H9 (cell line): ENCODE measurements around the gene CSAG3. TPM values are rescaled to one million over a fixed set of nuclear protein-coding genes. Genes with fewer than 3 reads are reported as not detected.

Experiments used
- DNase-seq: peaks from one replicate; pipeline ENCODE4 v3.0.0-alpha.2; 2017
- H2AFZ ChIP-seq: one replicate; pipeline ENCODE4 v1.6.1; 2013; ENCODE audit warnings: mild to moderate bottlenecking, low read length, control low read depth, moderate library complexity
- H2AK5ac ChIP-seq: 2 replicates; pipeline ENCODE4 v1.6.1; 2013; ENCODE audit warnings: low read length, control low read depth, mixed read lengths; ENCODE audit not compliant: insufficient read length
- H2BK120ac ChIP-seq: one replicate; pipeline ENCODE4 v1.6.1; 2013; ENCODE audit warnings: low read depth, mild to moderate bottlenecking, low read length, control low read depth, inconsistent platforms; ENCODE audit not compliant: poor library complexity, severe bottlenecking
- H2BK12ac ChIP-seq: 2 replicates; pipeline ENCODE4 v1.6.1; 2013; ENCODE audit warnings: low read length, control low read depth, mixed read lengths, low read depth; ENCODE audit not compliant: insufficient read length
- H2BK15ac ChIP-seq: 2 replicates; pipeline ENCODE4 v1.6.1; 2013; ENCODE audit warnings: low read depth, low read length, control low read depth
- H2BK20ac ChIP-seq: one replicate; pipeline ENCODE4 v1.6.1; 2013; ENCODE audit warnings: low read depth, mild to moderate bottlenecking, low read length, control low read depth, inconsistent platforms; ENCODE audit not compliant: poor library complexity, severe bottlenecking
- H2BK5ac ChIP-seq: 2 replicates; pipeline ENCODE4 v1.6.1; 2013; ENCODE audit warnings: low read length, control low read depth, mixed read lengths; ENCODE audit not compliant: insufficient read length
- H3K14ac ChIP-seq: 2 replicates; pipeline ENCODE4 v1.6.1; 2013; ENCODE audit warnings: low read length, control low read depth; ENCODE audit not compliant: insufficient read depth
- H3K18ac ChIP-seq: 2 replicates; pipeline ENCODE4 v1.6.1; 2013; ENCODE audit warnings: low read depth, mild to moderate bottlenecking, mixed read lengths, low read length, control low read depth; ENCODE audit not compliant: insufficient read length
- H3K23ac ChIP-seq: 2 replicates; pipeline ENCODE4 v1.6.1; 2013; ENCODE audit warnings: low read length, control low read depth, mixed read lengths, low read depth; ENCODE audit not compliant: insufficient read length
- H3K23me2 ChIP-seq: 2 replicates; pipeline ENCODE4 v1.6.1; 2013; ENCODE audit warnings: low read depth, mild to moderate bottlenecking, mixed read lengths, low read length, control low read depth; ENCODE audit not compliant: insufficient read length, poor library complexity, severe bottlenecking
- H3K27ac ChIP-seq: 2 replicates; pipeline ENCODE4 v1.5.1; 2013; ENCODE audit warnings: low read length, control low read depth, mixed read lengths, low read depth; ENCODE audit not compliant: insufficient read length
- H3K27me3 ChIP-seq: 2 replicates; pipeline ENCODE4 v1.6.1; 2013; ENCODE audit warnings: low read length, control low read depth, inconsistent platforms; ENCODE audit not compliant: insufficient read depth
- H3K4ac ChIP-seq: 2 replicates; pipeline ENCODE4 v1.6.1; 2013; ENCODE audit warnings: low read depth, mild to moderate bottlenecking, control low read depth, inconsistent platforms, low read length, moderate library complexity
- H3K4me1 ChIP-seq: 2 replicates; pipeline ENCODE4 v1.6.1; 2013; ENCODE audit warnings: low read length, control low read depth, inconsistent platforms; ENCODE audit not compliant: insufficient read depth
- H3K4me2 ChIP-seq: 2 replicates; pipeline ENCODE4 v1.6.1; 2013; ENCODE audit warnings: low read length, control low read depth, mixed read lengths; ENCODE audit not compliant: insufficient read length, insufficient read depth
- H3K56ac ChIP-seq: 2 replicates; pipeline ENCODE4 v1.6.1; 2013; ENCODE audit warnings: low read depth, mild to moderate bottlenecking, mixed read lengths, low read length, control low read depth; ENCODE audit not compliant: insufficient read length
- H3K79me1 ChIP-seq: 2 replicates; pipeline ENCODE4 v1.6.1; 2013; ENCODE audit warnings: low read depth, mild to moderate bottlenecking, moderate library complexity, low read length, control low read depth, inconsistent platforms; ENCODE audit not compliant: insufficient read depth, poor library complexity, severe bottlenecking
- H3K79me2 ChIP-seq: 2 replicates; pipeline ENCODE4 v1.6.1; 2013; ENCODE audit warnings: low read length, control low read depth, inconsistent platforms; ENCODE audit not compliant: insufficient read depth
- H3K9ac ChIP-seq: 2 replicates; pipeline ENCODE4 v1.6.1; 2013; ENCODE audit warnings: low read length, control low read depth, mixed read lengths; ENCODE audit not compliant: insufficient read length; ENCODE audit errors: extremely low read depth
- H3K9me3 ChIP-seq: one replicate; pipeline ENCODE4 v1.6.1; 2013; ENCODE audit warnings: low read depth, low read length, inconsistent platforms; ENCODE audit not compliant: control insufficient read depth
- H3T11ph ChIP-seq: one replicate; pipeline ENCODE4 v1.6.1; 2013; ENCODE audit warnings: mild to moderate bottlenecking, low read length, control low read depth, inconsistent platforms
- H4K20me1 ChIP-seq: one replicate; pipeline ENCODE4 v1.6.1; 2013; ENCODE audit not compliant: control insufficient read depth, insufficient read length, insufficient read depth
- H4K5ac ChIP-seq: 2 replicates; pipeline ENCODE4 v1.6.1; 2013; ENCODE audit warnings: low read depth, mild to moderate bottlenecking, mixed read lengths, low read length, control low read depth; ENCODE audit not compliant: insufficient read length
- H4K8ac ChIP-seq: replicated peaks from 2 replicates; pipeline ENCODE4 v1.6.1; 2013; ENCODE audit warnings: low read length, control low read depth, mixed read lengths, low read depth; ENCODE audit not compliant: insufficient read length
- H4K91ac ChIP-seq: 2 replicates; pipeline ENCODE4 v1.6.1; 2013; ENCODE audit warnings: low read depth, mild to moderate bottlenecking, moderate library complexity, mixed read lengths, low read length, control low read depth; ENCODE audit not compliant: insufficient read length
- H3K27ac Mint-ChIP-seq, 3 experiments: 2 replicates in 2 of 3; 3 replicates in 1 of 3; pipeline ENCODE4 v1.8.0; 2020 to 2021; ENCODE audit warnings: mixed read lengths in 3 of 3, mild to moderate bottlenecking in 1 of 3, moderate library complexity in 1 of 3
- H3K27me3 Mint-ChIP-seq: 2 replicates; pipeline ENCODE4 v1.8.0; 2021; ENCODE audit warnings: low read depth, mild to moderate bottlenecking, moderate library complexity, mixed read lengths
- H3K36me3 Mint-ChIP-seq, 3 experiments: 2 replicates in 2 of 3; 3 replicates in 1 of 3; pipeline ENCODE4 v1.8.0; 2020 to 2021; ENCODE audit warnings: low read depth in 3 of 3, mixed read lengths in 3 of 3; ENCODE audit not compliant: insufficient read depth in 1 of 3
- H3K4me1 Mint-ChIP-seq, 2 experiments: 2 replicates each; pipeline ENCODE4 v1.8.0; 2020; ENCODE audit warnings: mixed read lengths in 2 of 2
- H3K4me3 Mint-ChIP-seq, 2 experiments: 2 replicates in 1 of 2; 3 replicates in 1 of 2; pipeline ENCODE4 v1.8.0; 2020 to 2021; ENCODE audit warnings: mild to moderate bottlenecking in 2 of 2, mixed read lengths in 2 of 2, moderate library complexity in 1 of 2
- H3K9me3 Mint-ChIP-seq, 2 experiments: 2 replicates in 1 of 2; 3 replicates in 1 of 2; pipeline ENCODE4 v1.8.0; 2020; ENCODE audit warnings: mild to moderate bottlenecking in 2 of 2, mixed read lengths in 2 of 2, moderate library complexity in 1 of 2
- CTCF ChIP-seq: fragments of 200-600 bp; sonication (generic); conservative IDR thresholded peaks from 3 replicates; pipeline ENCODE4 v1.8.0; 2021; ENCODE audit warnings: antibody characterized with exemption, mild to moderate bottlenecking
- WGBS: extraction: QIAGEN DNeasy Blood & Tissue Kit; methylation state at CpG from one replicate; pipeline ENCODE4 v1.1.7; 2013; ENCODE audit warnings: missing lambda C conversion rate, low lambda C conversion rate, mixed read lengths; ENCODE audit not compliant: insufficient read length; ENCODE audit errors: extremely low coverage; 5-methylcytosine and 5-hydroxymethylcytosine counted together
- total RNA-seq: library from RNA; stranded (reverse); gene quantifications from 2 replicates; pipeline ENCODE4 v1.2.1, GENCODE V29; 2021

The CSAG3 gene
- total RNA-seq, 1 experiment from 2014 or later: not detected

GRCh38 chrX:152806035-152806434, 47.0 kb downstream of the CSAG3 start:
- no peak overlapping the region for H3K27ac Mint-ChIP-seq
- no peak overlapping the region for H4K91ac ChIP-seq
- H3T11ph ChIP-seq: no peak overlapping the region
- no peak overlapping the region for H3K56ac ChIP-seq
- H3K79me2 ChIP-seq: no peaks in the 10 kb centered on the region
- no peaks in the 10 kb centered on the region for H4K20me1 ChIP-seq
- no peak overlapping the region for H3K4ac ChIP-seq
- no peak overlapping the region for H3K23ac ChIP-seq
- no peak overlapping the region for H3K4me2 ChIP-seq
- no peaks in the 10 kb centered on the region for H3K23me2 ChIP-seq
- H2BK20ac ChIP-seq: no peak overlapping the region
- H2BK5ac ChIP-seq: no peak overlapping the region
- peaks cover 9% of the 10 kb centered on the region for H3K27me3 Mint-ChIP-seq
- no peak for DNase-seq
- no peak overlapping the region for H3K4me3 Mint-ChIP-seq
- H2BK15ac ChIP-seq: no peak overlapping the region
- WGBS: no CpG with 5 or more reads among the region's 4 CpGs
- H3K4me1 ChIP-seq: no peaks in the 10 kb centered on the region
- H4K5ac ChIP-seq: no peak overlapping the region
- H3K9me3 ChIP-seq: peaks cover 18% of the 10 kb centered on the region
- H3K9ac ChIP-seq: no peak overlapping the region
- no peak overlapping the region for H3K14ac ChIP-seq
- H2AK5ac ChIP-seq: no peak overlapping the region
- no peak overlapping the region for H2BK12ac ChIP-seq
- no peaks in the 10 kb centered on the region for H3K27me3 ChIP-seq
- peaks cover 0 to 2% (median 0%) of the 10 kb centered on the region in 3 experiments; a peak in 1 of 7 replicates for H3K36me3 Mint-ChIP-seq
- no peak overlapping the region for H3K27ac ChIP-seq
- H2AFZ ChIP-seq: no peak overlapping the region
- no peaks in the 10 kb centered on the region for H3K79me1 ChIP-seq
- no peak overlapping the region for H2BK120ac ChIP-seq
- H4K8ac ChIP-seq: no peak overlapping the region
- H3K4me1 Mint-ChIP-seq: no peaks in the 10 kb centered on the region
- TF ChIP-seq CTCF: no peak
- H3K9me3 Mint-ChIP-seq: peaks cover 68 to 70% of the 10 kb centered on the region in 2 experiments
- no peak overlapping the region for H3K18ac ChIP-seq

Other genes starting within 250 kb of the CSAG3 start
- gene GABRQ, start 121.3 kb upstream of the CSAG3 start, total RNA-seq: 3.8 and 3.9 TPM in 2 replicates
- not detected in 2 replicates for gene MAGEA3, start 60.4 kb upstream of the CSAG3 start, total RNA-seq
- gene CSAG2, start 49.9 kb upstream of the CSAG3 start, total RNA-seq: not detected in 2 replicates
- gene MAGEA2B, start 44.6 kb upstream of the CSAG3 start, total RNA-seq: not detected in 2 replicates
- not detected in 2 replicates for gene CSAG1, start 25.5 kb upstream of the CSAG3 start, total RNA-seq
- not detected in 2 replicates for gene MAGEA12, start 25.5 kb upstream of the CSAG3 start, total RNA-seq
- gene MAGEA2, start 5.4 kb upstream of the CSAG3 start, total RNA-seq: 0.13 and 0.22 TPM in 2 replicates
- gene MAGEA6, start 10.5 kb downstream of the CSAG3 start, total RNA-seq: not detected in 2 replicates
- 23.6 and 24.6 TPM in 2 replicates for gene CETN2, start 71.5 kb downstream of the CSAG3 start, total RNA-seq
- 31.6 and 32.7 TPM in 2 replicates for gene NSDHL, start 71.8 kb downstream of the CSAG3 start, total RNA-seq
- gene ZNF185, start 138.8 kb downstream of the CSAG3 start, total RNA-seq: 10.2 and 11.3 TPM in 2 replicates
- 0.07 TPM in 1 of 2 replicates, not detected in the other for gene PNMA5, start 234.9 kb downstream of the CSAG3 start, total RNA-seq